WTC11 (cell line): ENCODE data around the gene ZDHHC14.

Source experiments
- CREM ChIP-seq: sonication (generic); formaldehyde crosslinking; IDR thresholded peaks from 2 replicates; pipeline ENCODE4 v1.8.1; 2022; ENCODE audit warnings: mild to moderate bottlenecking, missing genetic modification reagents, moderate library complexity
- E2F1 ChIP-seq: sonication (generic); formaldehyde crosslinking; IDR thresholded peaks from 2 replicates; pipeline ENCODE4 v1.8.0; 2022; ENCODE audit warnings: mild to moderate bottlenecking, missing genetic modification reagents
- ETV6 ChIP-seq: sonication (generic); formaldehyde crosslinking; IDR thresholded peaks from 2 replicates; pipeline ENCODE4 v1.8.1; 2022; ENCODE audit warnings: mild to moderate bottlenecking, missing genetic modification reagents
- FOXP1 ChIP-seq: sonication (generic); formaldehyde crosslinking; IDR thresholded peaks from 2 replicates; pipeline ENCODE4 v1.8.0; 2022; ENCODE audit warnings: missing genetic modification reagents, mild to moderate bottlenecking, moderate library complexity, borderline replicate concordance
- HMGXB4 ChIP-seq: sonication (generic); formaldehyde crosslinking; IDR thresholded peaks from 2 replicates; pipeline ENCODE4 v1.8.1; 2023; ENCODE audit warnings: mild to moderate bottlenecking, moderate library complexity, missing genetic modification reagents
- SOX15 ChIP-seq: fragments of 250-450 bp; sonication (Bioruptor Pico); IDR thresholded peaks from 2 replicates; pipeline ENCODE4 v1.9.0; 2021; ENCODE audit warnings: mild to moderate bottlenecking
- SP1 ChIP-seq: sonication (generic); formaldehyde crosslinking; conservative IDR thresholded peaks from 2 replicates; pipeline ENCODE4 v1.8.1; 2022; ENCODE audit warnings: missing genetic modification reagents
- TF ChIP-seq, protein P1 (sequence below): fragments of 200-600 bp; IDR thresholded peaks from 2 replicates; pipeline ENCODE4 v1.8.0; 2022; ENCODE audit warnings: antibody characterized with exemption

DNA sequence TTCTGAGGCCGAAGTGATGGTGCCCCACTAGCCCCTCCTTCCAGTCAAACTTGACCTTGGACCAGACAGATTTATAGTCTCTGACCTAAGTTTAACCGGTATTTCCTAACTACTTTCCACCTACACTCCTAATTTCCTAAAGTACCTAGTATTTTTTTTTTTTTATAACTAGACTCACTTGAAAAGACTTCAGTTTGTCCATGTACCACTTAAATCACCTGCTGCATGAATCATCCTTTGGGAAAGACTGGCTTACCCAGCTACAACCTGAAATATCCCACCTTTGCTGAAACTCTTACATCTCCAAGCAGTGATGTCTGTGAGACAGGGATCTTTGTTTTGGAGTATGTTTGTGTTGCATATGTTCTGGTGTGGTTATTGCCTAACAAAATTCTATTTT lies 71.1 kb downstream of the ZDHHC14 start:
- TF ChIP-seq SOX15 (CRISPR knock-in tag): no peak
- TF ChIP-seq, protein P1, sequence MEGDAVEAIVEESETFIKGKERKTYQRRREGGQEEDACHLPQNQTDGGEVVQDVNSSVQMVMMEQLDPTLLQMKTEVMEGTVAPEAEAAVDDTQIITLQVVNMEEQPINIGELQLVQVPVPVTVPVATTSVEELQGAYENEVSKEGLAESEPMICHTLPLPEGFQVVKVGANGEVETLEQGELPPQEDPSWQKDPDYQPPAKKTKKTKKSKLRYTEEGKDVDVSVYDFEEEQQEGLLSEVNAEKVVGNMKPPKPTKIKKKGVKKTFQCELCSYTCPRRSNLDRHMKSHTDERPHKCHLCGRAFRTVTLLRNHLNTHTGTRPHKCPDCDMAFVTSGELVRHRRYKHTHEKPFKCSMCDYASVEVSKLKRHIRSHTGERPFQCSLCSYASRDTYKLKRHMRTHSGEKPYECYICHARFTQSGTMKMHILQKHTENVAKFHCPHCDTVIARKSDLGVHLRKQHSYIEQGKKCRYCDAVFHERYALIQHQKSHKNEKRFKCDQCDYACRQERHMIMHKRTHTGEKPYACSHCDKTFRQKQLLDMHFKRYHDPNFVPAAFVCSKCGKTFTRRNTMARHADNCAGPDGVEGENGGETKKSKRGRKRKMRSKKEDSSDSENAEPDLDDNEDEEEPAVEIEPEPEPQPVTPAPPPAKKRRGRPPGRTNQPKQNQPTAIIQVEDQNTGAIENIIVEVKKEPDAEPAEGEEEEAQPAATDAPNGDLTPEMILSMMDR: no peak
- no peak for TF ChIP-seq SP1 (CRISPR knock-in tag)
- TF ChIP-seq E2F1 (CRISPR knock-in tag): no peak
- TF ChIP-seq FOXP1: no peak
- no peak for TF ChIP-seq ETV6 (CRISPR knock-in tag)
- no peak for TF ChIP-seq CREM (CRISPR knock-in tag)
- TF ChIP-seq HMGXB4 (CRISPR knock-in tag): no peak
